CD4-positive, alpha-beta T cell treated with Interferon gamma for 1 hour (primary cell): Measurements from ENCODE around the gene RFX3.
A peak's percentile ranks its signal among the peaks of the same experiment; 100 is the strongest.

Experiments used
- DNase-seq: peaks from one replicate; pipeline ENCODE4 v3.0.0-alpha.2; 2020

The RFX3 gene

GRCh38 chr9:3431890-3432289 lies 93.9 kb downstream of the RFX3 start:
- DNase-seq, result no peak

- DNase-seq, result no peak
Measured at GRCh38 chr9:3419893-3420292, 105.9 kb downstream of the RFX3 start.

GRCh38 chr9:3415906-3416305 lies 109.9 kb downstream of the RFX3 start:
- DNase-seq, result no peak

- no peak for DNase-seq
Measured at GRCh38 chr9:3413984-3414383, 111.8 kb downstream of the RFX3 start.

- DNase-seq, result no peak
Measured at GRCh38 chr9:3410461-3410860, 115.3 kb downstream of the RFX3 start.

GRCh38 chr9:3409453-3409852 lies 116.3 kb downstream of the RFX3 start:
- no peak for DNase-seq

GRCh38 chr9:3403315-3403714 lies 122.5 kb downstream of the RFX3 start:
- no peak for DNase-seq

- no peak for DNase-seq
Measured at GRCh38 chr9:3401221-3401954, 124.4 kb downstream of the RFX3 start.

GRCh38 chr9:3398232-3398648 lies 127.6 kb downstream of the RFX3 start:
- DNase-seq, result peak; percentile 2

- no peak for DNase-seq
Measured at GRCh38 chr9:3397766-3398165, 128.0 kb downstream of the RFX3 start.

- no peak for DNase-seq
Measured at GRCh38 chr9:3391414-3391813, 134.4 kb downstream of the RFX3 start.

- no peak for DNase-seq
Measured at GRCh38 chr9:3386753-3387152, 139.0 kb downstream of the RFX3 start.

GRCh38 chr9:3385871-3386270 lies 139.9 kb downstream of the RFX3 start:
- DNase-seq, result no peak

GRCh38 chr9:3371842-3372241 lies 154.0 kb downstream of the RFX3 start:
- DNase-seq, result no peak

- DNase-seq, result no peak
Measured at GRCh38 chr9:3370715-3371114, 155.1 kb downstream of the RFX3 start.

- no peak for DNase-seq
Measured at GRCh38 chr9:3367185-3367584, 158.6 kb downstream of the RFX3 start.

- no peak for DNase-seq
Measured at GRCh38 chr9:3361689-3362392, 164.0 kb downstream of the RFX3 start.

GRCh38 chr9:3361116-3361515 lies 164.7 kb downstream of the RFX3 start:
- DNase-seq, result no peak

GRCh38 chr9:3360245-3360644 lies 165.6 kb downstream of the RFX3 start:
- DNase-seq, result no peak

- DNase-seq, result no peak
Measured at GRCh38 chr9:3359778-3360177, 166.0 kb downstream of the RFX3 start.

GRCh38 chr9:3359048-3359692 lies 166.6 kb downstream of the RFX3 start:
- DNase-seq, result no peak

- DNase-seq, result no peak
Measured at GRCh38 chr9:3348169-3348568, 177.6 kb downstream of the RFX3 start.

- DNase-seq, result no peak
Measured at GRCh38 chr9:3346549-3346948, 179.3 kb downstream of the RFX3 start.

- no peak for DNase-seq
Measured at GRCh38 chr9:3343671-3344070, 182.1 kb downstream of the RFX3 start.
